ENCODE data around the gene MIER2.
"Not testable (repeated sequence)": the region's sequence is repeated elsewhere in the genome, so short reads cannot be mapped to it uniquely, and the experiment has no call there.

Gene MIER2

DNA sequence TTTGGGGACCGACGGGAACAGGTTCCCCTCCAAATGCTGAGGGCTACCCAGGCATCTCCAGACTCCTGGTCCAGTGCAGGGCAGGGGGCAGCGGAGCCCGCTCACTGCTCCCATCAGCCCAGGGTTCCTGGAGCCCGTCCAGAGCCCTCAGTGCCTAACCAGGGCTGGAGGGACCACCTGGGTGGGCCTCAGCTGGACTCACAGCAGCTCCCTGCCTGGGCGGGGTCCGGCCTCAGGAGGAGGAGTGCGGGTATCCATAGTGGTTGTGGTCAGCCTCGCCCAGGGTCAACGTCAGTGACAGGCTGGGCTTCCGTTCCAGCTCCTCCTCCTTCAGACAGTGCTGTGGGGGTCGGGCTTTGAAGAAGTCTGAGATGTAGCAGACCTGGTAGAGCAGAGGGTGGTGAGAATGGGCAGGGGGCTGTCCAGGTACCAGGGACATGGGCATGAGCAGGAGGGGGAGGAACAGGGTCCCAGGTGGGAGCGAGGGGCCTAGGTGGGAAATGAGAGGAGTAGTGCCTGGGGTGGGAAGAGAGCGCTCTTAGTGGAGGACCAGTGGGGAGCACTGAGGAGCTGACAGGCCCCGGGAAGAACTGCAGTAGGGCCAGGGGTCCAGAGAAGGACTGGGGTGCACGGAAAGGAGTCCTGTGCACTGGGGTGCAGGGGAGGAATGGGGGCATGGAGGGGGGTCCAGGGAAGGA is 63.3 kb downstream of the MIER2 start:
- ATAC-seq, result no peak

GRCh38 chr19:280541-281009 is 64.0 kb downstream of the MIER2 start:
- ATAC-seq, result no peak

- no peak for ATAC-seq
These were observed 64.9 kb downstream of the MIER2 start for GRCh38 chr19:279656-280055.

DNA sequence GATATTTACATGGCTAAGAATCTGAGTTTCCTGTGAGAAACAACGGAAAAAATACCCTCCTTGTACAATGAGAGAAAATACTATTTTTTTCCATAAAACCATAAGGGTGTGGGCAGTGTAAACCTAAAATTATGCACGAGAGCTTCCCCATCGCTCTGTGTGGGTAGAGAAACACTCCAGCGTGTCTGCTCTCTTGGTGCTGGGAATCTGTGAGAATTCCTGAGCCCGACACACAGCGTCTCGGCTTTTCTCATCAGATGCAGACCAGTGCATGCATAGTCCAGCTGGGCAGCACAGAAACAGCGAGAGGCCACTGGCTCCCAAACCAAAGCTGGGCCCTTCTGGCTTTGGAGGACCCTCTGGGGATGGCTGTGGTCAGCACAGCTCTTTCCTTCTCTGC is 65.4 kb downstream of the MIER2 start:
- no peak for ATAC-seq

- no peak for ATAC-seq
These were observed 66.9 kb downstream of the MIER2 start for GRCh38 chr19:277581-278165.

DNA sequence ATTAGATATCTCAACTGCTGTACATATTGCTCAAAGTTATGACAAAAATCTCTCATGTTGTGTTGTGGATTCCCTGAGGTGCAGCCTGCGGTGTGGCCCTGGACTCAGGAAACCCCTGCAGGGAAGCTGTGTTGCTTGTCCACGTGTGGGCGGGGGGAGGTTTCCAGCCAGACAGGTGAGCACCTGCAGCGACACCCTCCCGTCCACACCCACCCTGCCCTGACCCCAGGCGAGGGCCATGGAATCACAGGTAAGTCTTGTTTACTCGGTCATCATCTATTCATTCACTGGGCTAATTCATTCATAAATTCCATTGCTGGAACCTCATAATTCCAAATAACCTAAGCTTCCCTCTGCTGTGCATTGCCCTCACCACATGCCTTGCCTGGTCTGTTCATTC is 67.5 kb downstream of the MIER2 start:
- no peak for ATAC-seq

GRCh38 chr19:275958-276646 is 68.5 kb downstream of the MIER2 start:
- no peak for ATAC-seq

DNA sequence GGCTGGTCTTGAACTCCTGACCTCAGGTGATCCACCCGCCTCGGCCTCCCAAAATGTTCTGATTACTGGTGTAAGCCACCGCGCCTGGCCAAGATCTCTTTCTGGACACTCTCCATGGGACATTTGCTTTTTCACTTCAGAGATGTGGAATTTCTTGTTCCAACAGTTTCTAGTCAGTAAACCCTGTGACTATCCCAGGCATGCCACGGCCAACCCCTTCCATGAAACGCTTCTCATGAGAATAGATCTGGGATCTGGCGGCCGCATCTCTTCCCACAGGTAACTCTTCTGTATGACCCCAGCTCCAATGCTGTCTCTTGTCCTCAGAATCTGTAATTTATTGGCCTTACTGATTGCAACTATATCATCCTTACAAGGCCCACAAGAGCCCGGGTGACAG is 69.6 kb downstream of the MIER2 start:
- ATAC-seq, result no peak

GRCh38 chr19:273393-273792 is 71.2 kb downstream of the MIER2 start:
- no peak for ATAC-seq

- no peak for ATAC-seq
These were observed 72.7 kb downstream of the MIER2 start for GRCh38 chr19:271856-272255.

DNA sequence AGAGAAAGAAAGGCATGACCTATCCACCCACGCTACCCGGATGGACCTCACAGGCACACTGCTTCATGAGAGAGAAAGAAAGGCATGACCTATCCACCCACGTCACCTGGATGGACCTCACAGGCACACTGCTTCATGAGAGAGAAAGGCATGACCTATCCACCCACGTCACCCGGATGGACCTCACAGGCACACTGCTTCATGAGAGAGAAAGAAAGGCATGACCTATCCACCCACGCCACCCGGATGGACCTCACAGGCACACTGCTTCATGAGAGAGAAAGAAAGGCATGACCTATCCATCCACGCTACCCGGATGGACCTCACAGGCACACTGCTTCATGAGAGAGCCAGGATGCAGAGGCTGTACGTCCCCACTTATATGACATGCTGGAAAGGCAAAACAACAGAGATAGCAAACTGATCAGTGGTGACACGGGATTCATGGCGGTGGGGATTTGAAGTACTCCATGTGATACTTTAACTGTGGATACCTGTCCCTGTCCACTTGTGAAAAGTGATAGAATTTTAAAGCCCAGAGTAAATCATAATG is 73.8 kb downstream of the MIER2 start:
- not testable (repeated sequence) for ATAC-seq

GRCh38 chr19:269241-269640 is 75.4 kb downstream of the MIER2 start:
- no peak for ATAC-seq

GRCh38 chr19:262125-262524 is 82.5 kb downstream of the MIER2 start:
- peak; percentile 64 to 73 for ATAC-seq

DNA sequence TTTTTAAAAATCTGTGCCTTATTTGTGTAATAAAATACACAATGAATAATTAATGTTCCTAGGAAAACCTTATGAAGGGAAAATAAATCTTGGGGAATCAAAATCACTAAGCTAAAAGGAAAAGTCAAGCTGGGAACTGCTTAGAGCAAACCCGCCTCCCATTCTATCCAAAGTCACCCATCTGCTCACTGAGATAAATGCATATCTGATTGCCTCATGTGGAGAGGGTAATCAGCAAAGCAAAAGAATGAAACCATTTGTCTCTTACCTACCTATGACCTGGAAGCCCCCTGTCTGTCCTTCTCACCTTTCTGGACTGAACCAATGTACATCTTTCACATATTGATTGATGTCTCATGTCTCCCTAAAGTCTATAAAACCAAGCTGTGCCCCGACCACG is 87.8 kb downstream of the MIER2 start:
- not testable (repeated sequence) for ATAC-seq
